Activated CD4-positive, CD25-positive, alpha-beta regulatory T cell treated with anti-CD3 and anti-CD28 coated beads, Interleukin-2, amount 50 U/mL, for 72 hours (primary cell): ENCODE results near the gene UBN2.

Experiments
- DNase-seq: peaks from one replicate; pipeline ENCODE4 v3.0.0; 2021

UBN2 gene

DNA sequence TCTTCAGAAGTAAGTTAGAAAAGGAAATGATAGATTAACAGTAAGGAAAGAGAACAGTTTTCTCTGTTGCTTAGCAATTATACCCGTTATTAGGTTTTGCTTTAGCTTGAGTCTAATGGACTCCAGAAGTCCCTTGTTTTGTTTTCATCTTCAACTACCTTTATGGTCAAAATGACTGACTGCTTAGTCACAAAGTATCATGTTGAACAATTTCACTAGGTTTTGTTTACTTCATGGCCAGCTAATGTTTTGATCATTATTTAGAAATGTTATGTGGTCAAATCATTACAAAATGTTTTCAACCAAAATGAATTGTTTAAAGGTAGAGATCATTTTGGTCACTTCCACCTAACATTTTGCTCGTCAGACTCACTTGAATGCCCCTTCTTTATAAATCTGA lies 1.9 kb downstream of the UBN2 start:
- DNase-seq = no peak

GRCh38 chr7:139241258-139241657 lies 10.2 kb downstream of the UBN2 start:
- DNase-seq = no peak

DNA sequence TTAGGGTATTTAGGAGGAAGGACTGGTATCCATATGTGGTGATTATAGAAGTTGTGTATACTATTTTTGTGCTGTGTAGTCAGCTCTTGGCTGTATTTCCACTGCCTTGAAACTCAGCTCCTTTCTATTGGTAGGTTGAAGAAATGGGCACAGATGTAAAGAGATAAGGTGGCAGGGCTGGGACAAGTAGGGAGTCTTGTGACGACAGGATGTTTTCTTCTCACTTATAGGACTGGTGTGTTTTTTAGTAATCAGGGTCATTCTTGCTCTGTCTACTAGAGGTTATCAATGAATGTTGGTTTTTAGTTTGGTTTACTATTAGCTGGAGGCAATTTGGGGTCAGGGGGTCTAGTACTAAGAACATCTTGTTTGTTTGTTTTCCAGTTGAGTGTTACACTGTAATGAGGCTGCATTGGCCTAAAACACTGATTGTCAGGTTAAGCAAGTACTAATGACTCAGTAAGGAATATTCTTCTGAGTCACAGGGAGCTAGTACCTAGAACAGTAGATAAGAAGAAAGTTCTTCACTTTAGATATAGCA lies 11.8 kb downstream of the UBN2 start:
- DNase-seq = no peak

- DNase-seq = no peak
These were observed 14.4 kb downstream of the UBN2 start for GRCh38 chr7:139245401-139245800.

DNA sequence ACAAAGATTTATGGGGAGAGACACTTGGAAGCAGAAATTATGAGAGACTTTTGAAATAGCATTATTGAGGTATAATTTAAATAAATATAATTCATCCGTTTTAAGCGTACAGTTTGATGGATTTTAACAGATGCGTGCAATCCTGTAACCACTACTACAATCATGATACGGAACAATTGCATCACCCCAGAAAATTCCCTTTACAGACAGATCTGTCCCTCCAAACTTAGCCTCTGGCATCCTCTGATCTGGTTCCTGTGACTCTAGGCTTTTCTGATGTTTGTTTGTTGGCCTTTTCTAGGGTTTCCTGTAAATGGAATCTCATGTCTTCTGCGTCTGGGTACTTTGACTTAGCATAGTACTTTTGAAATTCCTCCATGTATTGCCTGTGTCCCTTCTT lies 15.5 kb downstream of the UBN2 start:
- no peak for DNase-seq

DNA sequence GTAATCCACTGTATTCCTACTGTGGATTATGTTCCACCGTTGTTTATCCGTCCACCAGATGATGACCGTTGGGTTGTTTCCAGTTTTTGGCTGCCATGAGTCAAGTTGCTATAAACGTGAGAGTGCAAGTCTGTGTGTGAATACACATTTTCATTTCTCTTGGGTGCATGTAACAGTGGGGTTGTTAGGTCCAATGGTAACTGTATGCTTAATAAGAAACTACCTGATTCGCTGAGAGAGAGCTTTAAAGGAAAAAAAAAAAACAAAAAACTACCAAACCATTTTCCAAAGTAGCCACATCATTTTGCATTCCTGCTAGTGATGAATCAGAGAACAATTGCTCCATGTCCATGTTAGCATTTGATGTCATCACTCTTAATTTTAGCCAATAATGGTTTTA lies 15.9 kb downstream of the UBN2 start:
- no peak for DNase-seq

- DNase-seq = no peak
These were observed 18.3 kb downstream of the UBN2 start for GRCh38 chr7:139249179-139249810.

DNA sequence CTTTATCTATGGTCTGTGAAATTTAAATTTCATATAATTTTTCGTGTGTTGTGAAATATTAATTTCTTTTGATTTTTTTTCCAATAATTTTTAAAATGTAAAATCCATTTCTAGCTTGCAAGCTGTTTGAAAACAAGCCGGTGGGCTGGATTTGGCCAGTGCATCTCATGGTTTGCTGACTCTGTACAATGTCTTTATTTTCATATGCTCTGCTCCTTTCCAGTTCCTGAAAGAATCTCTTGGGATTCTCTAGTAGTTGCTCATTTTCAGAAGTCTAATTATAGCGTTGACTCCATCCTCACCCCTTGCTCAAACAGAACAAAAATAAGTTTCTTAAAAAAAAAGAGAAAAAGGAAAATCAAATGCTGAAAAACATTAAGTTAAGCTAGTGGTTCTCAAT lies 21.4 kb downstream of the UBN2 start:
- DNase-seq = no peak

DNA sequence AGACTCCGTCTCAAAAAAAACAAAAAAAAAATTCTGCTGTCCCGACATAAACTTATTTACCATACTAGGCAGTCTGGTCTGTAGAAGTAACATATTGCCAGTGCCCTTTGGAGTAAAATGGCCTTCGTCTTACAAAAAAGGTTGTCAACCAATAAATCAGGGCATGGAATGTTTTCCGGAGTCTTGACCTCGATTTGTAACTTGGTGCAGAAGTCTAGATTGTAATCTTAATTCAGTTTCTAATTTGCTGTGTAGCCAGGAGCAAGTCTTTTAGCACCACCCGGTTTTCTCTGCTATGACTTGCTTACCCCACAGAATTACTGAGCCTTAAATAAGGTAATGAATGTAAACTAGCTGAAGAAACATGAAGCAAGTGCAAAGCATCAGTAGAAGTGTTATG lies 23.2 kb downstream of the UBN2 start:
- DNase-seq = no peak

GRCh38 chr7:139254728-139255127 lies 23.7 kb downstream of the UBN2 start:
- no peak for DNase-seq

DNA sequence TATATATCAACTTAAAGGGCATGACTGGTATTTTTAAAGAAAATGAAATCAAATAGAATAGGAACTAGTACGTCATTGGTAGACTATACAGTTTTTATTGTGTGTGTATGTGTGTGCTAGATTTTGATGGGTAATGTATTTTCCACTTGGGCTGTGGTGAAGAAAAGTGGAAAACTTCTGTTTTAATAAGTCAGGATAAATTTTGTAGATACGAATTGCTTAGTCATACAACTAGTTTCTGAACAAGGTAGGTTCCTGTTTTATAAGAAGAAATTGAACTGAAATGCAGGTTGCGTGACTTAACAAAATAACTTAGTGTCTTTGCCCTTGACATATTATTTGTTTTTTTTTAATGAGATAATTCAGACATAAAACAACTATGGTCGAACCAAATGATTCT lies 24.3 kb downstream of the UBN2 start:
- DNase-seq = no peak

DNA sequence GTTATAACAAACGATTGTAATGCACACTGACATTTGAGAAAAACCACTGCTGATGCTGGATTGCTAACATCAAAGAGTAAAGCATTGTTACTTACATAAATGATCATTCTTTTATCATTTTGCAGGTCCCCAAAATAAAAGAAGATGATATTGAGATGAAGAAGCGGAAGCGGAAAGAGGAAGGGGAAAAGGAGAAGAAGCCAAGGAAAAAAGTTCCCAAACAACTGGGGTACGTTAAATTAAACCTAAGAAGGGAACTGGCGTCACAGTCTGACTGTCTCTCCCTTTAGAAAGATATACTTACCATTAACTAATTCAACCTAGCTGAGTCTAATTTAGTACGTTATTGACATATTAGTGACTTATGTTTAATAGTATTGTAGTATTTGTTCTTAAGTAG lies 28.1 kb downstream of the UBN2 start:
- no peak for DNase-seq

DNA sequence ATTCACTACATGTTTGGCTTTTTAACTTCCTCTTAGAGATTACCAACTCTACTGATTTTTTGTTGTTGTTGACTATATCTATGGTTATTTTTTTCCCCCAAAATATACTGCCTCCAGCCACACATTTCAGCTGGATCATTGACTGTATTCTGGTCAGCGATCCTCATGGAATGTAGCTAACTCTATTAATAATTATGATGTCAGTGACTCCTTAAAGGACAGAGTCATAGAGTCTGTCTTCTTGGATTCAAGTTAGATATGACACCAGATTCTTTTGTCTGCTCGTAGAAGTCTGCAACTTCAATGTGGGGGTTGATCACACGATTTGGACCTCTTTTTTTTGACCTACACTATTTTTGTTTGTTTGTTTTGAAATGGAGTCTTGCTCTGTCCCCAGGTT lies 33.2 kb downstream of the UBN2 start:
- no peak for DNase-seq

DNA sequence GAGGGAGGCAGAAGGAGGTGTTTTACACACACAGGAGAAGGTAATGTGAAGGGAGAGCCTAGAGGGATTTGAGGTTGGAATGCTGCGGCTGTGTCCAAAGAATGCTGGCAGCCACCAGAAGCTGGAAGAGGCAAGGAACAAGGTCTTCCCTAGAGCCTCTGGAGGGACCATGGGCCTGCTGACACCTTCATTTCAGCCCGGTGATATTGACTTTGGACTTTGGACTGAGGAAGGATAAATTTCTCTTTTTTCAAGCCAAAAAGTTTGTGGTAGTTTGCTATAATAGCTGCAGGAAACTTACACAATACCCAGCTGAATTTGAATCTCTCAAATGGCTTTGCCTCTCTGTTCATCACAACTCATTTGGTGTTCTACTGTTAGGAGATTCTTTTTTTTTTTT lies 34.6 kb downstream of the UBN2 start:
- no peak for DNase-seq

DNA sequence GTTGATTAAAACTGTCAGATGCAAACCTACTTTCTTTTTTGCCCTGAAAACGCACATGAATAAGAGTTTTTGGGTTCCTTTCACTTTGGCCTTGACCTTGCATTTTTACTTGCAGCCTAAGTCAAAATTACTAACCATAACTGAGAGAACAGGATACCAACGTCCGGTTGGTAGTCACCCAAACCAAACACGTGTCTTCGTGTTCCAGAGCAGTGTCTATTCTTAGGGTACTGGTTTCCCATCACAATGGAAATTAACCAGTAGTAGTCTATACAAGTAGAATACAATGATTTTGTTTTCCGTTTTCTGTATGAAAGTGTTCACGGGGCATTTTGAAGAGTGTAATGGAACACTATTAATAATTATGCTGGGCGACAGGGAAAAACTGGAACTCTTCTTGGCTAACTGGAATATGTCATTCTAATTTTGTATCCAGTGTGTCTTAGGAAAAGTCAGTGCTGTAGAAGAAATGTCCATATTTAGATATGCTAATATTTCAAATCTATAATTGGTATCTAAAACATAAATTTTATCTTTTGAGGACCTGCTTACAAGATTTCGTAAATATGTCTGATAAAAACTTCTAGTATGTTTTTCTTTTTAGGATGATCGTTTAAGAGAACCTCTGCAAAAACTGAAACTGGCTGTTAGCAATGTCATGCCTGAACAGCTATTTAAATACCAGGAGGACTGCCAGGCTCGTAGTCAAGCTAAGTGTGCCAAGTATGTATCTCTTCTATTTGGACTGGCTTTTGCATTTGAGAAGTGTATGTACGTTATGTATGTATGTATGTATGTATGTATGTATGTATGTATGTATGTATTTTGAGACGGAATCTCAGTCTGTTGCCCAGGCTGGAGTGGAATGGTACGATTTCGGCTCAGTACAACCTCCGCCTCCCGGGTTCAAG lies 40.9 kb downstream of the UBN2 start:
- DNase-seq = no peak

DNA sequence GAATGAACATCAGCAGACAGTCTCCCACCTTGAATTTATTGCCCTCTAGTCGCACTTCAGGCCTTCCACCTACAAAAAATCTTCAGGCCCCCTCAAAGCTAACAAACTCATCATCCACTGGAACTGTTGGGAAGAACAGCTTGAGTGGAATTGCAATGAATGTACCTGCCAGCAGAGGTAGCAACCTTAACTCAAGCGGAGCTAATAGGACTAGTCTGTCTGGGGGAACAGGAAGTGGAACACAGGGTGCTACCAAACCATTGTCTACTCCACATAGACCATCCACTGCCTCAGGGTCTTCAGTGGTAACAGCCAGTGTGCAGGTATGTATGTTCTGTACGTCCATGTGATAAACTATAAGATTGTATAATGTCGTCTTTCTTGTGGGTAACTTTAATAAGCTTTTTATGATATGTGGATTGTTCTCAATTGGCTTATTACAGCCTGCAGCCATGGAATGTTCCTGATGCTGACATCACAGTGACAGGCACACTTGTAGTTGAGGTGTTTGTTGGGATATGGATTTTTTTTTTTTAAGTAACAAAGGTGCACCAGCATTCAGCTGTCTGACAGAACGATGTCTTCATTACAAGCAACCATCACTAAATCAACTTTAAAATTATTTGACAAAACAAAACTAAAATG lies 53.3 kb downstream of the UBN2 start:
- no peak for DNase-seq

DNA sequence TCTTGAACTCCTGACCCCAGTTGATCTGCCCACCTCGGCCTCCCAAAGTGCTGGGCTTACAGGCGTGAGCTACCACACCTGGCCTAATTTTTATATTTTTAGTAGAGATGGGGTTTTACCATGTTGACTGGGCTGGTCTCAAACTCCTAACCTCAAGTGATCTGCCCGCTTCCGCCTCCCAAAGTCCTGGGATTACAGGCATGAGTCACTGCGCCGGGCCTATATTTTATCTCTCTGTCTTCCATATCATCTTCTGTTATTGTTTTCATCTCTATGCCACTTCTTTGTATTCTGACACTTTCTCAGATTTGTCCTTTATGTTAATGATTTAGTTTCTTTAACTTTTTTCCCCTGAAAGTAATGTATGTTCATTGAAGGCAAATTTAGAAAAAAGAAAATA lies 55.1 kb downstream of the UBN2 start:
- no peak for DNase-seq

DNA sequence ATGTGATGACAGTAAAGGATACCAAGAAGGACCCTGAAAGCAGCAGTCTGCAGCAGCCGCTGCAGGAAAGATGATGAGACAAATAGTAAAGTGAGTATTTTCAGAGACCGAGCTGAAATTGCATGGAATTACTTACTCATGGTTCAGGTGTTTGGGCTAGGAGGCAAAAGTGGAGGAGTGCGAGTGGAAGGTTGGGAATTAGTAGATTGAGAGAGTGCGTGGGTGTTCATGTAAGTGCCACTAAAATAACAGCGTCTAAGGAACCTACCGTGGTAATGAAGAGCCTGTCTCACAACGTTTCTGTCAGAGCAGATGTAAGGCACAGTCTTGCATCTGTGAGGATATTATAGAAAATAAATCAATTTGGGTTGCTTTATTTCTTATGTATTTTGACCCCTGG lies 61.8 kb downstream of the UBN2 start:
- DNase-seq = no peak

- no peak for DNase-seq
These were observed 62.5 kb downstream of the UBN2 start for GRCh38 chr7:139293534-139293933.

DNA sequence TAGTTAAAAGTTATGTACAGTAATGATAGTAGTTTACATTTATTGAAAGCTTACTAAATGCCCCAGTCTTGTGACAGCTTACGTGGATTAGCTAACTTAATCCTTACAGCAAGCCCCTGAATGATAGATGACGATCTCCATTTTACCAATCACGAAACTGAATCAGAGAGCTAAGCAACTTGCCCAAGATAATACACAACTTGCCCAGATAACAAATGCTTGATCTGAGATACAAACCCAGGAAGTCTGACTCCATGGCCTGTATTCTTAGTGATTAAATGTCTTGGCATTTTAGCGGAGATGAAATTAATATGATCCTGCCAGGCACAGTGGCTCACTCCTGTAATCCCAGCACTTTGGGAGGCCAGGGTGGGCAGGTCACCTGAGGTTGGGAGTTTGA lies 63.2 kb downstream of the UBN2 start:
- no peak for DNase-seq

GRCh38 chr7:139294951-139295575 lies 64.0 kb downstream of the UBN2 start:
- no peak for DNase-seq

DNA sequence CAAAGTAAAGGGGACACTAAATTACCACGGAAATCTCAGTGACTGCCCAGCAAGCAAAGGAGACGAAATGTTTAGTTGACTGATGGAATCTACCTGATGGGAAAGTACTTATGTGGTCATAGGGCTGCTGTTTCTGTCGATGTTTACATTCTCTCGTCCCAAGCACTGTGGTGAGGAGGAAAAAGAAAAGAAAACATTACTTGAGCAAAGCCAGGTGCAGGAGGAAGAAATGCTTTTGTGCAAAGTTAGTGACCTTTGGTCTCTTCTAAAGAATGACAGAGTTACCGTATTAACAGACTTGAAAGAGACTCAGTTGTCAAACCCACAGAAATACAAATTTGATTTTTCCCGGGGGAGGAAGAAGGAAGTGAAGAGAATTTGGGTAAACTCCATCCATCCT lies 66.8 kb downstream of the UBN2 start:
- no peak for DNase-seq

GRCh38 chr7:139299296-139299695 lies 68.3 kb downstream of the UBN2 start:
- DNase-seq = no peak
